KOPT-K1 (cell line): ENCODE results near the gene CIP2A.
"Not testable (repeated sequence)": the region's sequence is repeated elsewhere in the genome, so short reads cannot be mapped to it uniquely, and the experiment has no call there.

Source experiments
- H3K27ac ChIP-seq: fragments of 200-600 bp; sonication (generic); 2 replicates; pipeline ENCODE4 v1.5.1; 2016; ENCODE audit warnings: antibody characterized with exemption, mild to moderate bottlenecking, low read depth, low read length; ENCODE audit not compliant: poor library complexity, severe bottlenecking
- H3K36me3 ChIP-seq: fragments of 200-600 bp; sonication (generic); 2 replicates; pipeline ENCODE4 v1.5.1; 2017; ENCODE audit warnings: antibody characterized with exemption, mild to moderate bottlenecking, low read length, moderate library complexity; ENCODE audit not compliant: insufficient read depth
- H3K9me3 ChIP-seq: fragments of 200-600 bp; sonication (generic); 2 replicates; pipeline ENCODE4 v1.5.1; 2017; ENCODE audit warnings: antibody characterized with exemption, low read length, mild to moderate bottlenecking; ENCODE audit not compliant: insufficient read depth, poor library complexity, severe bottlenecking

Gene CIP2A

GRCh38 chr3:108589081-108589997 is at the start of gene CIP2A, which contains the start of gene DZIP3:
Gene CIP2A, minus strand, starts transcription at chr3:108589438. Its CDS starts 63 bp downstream, at chr3:108589375.
Gene DZIP3, plus strand, starts transcription at chr3:108589722. Its CDS starts 15,685 bp downstream, at chr3:108605407.
- H3K36me3 ChIP-seq, result peaks cover 28% of the 10 kb centered on the region
- H3K27ac ChIP-seq, result peak within 1 kb of the TSS; percentile 85
- H3K9me3 ChIP-seq, result no peaks in the 10 kb centered on the region

- no peak overlapping the region for H3K27ac ChIP-seq
- H3K36me3 ChIP-seq, result no peaks in the 10 kb centered on the region
- H3K9me3 ChIP-seq, result no peaks in the 10 kb centered on the region
Observed at GRCh38 chr3:108629974-108630373, 40.7 kb upstream of the CIP2A start.

GRCh38 chr3:108623504-108623903 is 34.3 kb upstream of the CIP2A start:
- Histone ChIP-seq H3K27ac (no peak overlapping the region), H3K9me3 (no peaks in the 10 kb centered on the region), H3K36me3 (peaks cover 5% of the 10 kb centered on the region; the same call in 1 of the 2 replicates)

- no peaks in the 10 kb centered on the region for H3K9me3 ChIP-seq
- H3K36me3 ChIP-seq, result peaks cover 5% of the 10 kb centered on the region; the same call in 1 of the 2 replicates
- no peak overlapping the region for H3K27ac ChIP-seq
Observed at GRCh38 chr3:108620250-108620649, 31.0 kb upstream of the CIP2A start.

GRCh38 chr3:108616090-108616489 is 26.9 kb upstream of the CIP2A start:
- not testable (repeated sequence) for H3K27ac ChIP-seq, H3K36me3 ChIP-seq, H3K9me3 ChIP-seq

- Histone ChIP-seq H3K36me3 (no peaks in the 10 kb centered on the region), H3K27ac (no peak overlapping the region), H3K9me3 (no peaks in the 10 kb centered on the region)
Observed at GRCh38 chr3:108610651-108611050, 21.4 kb upstream of the CIP2A start.

- Histone ChIP-seq H3K36me3 (no peaks in the 10 kb centered on the region), H3K9me3 (no peaks in the 10 kb centered on the region), H3K27ac (no peak overlapping the region)
Observed at GRCh38 chr3:108608750-108609149, 19.5 kb upstream of the CIP2A start.

- Histone ChIP-seq H3K27ac (no peak overlapping the region), H3K36me3 (no peaks in the 10 kb centered on the region), H3K9me3 (peaks cover 15% of the 10 kb centered on the region)
Observed at GRCh38 chr3:108605491-108605890, 16.3 kb upstream of the CIP2A start.

GRCh38 chr3:108605028-108605427 is 15.8 kb upstream of the CIP2A start:
- no peaks in the 10 kb centered on the region for H3K36me3 ChIP-seq
- no peak overlapping the region for H3K27ac ChIP-seq
- H3K9me3 ChIP-seq, result peaks cover 15% of the 10 kb centered on the region

- Histone ChIP-seq H3K9me3 (peaks cover 15% of the 10 kb centered on the region), H3K36me3 (no peaks in the 10 kb centered on the region), H3K27ac (peak overlapping the region; percentile 31)
Observed at GRCh38 chr3:108603691-108604090, 14.5 kb upstream of the CIP2A start.

- peaks cover 15% of the 10 kb centered on the region for H3K9me3 ChIP-seq
- H3K36me3 ChIP-seq, result no peaks in the 10 kb centered on the region
- H3K27ac ChIP-seq, result no peak overlapping the region
Observed at GRCh38 chr3:108602935-108603294, 13.7 kb upstream of the CIP2A start.

- H3K27ac ChIP-seq, result no peak overlapping the region
- H3K9me3 ChIP-seq, result peaks cover 15% of the 10 kb centered on the region
- H3K36me3 ChIP-seq, result no peaks in the 10 kb centered on the region
Observed at GRCh38 chr3:108602249-108602934, 13.2 kb upstream of the CIP2A start.

- Histone ChIP-seq H3K27ac (no peak overlapping the region), H3K36me3 (no peaks in the 10 kb centered on the region), H3K9me3 (peaks cover 15% of the 10 kb centered on the region)
Observed at GRCh38 chr3:108599677-108600409, 10.6 kb upstream of the CIP2A start.

- Histone ChIP-seq H3K27ac (no peak overlapping the region), H3K9me3 (peaks cover 15% of the 10 kb centered on the region), H3K36me3 (no peaks in the 10 kb centered on the region)
Observed at GRCh38 chr3:108598375-108598774, 9.1 kb upstream of the CIP2A start.

- no peaks in the 10 kb centered on the region for H3K36me3 ChIP-seq
- no peak overlapping the region for H3K27ac ChIP-seq
- no peaks in the 10 kb centered on the region for H3K9me3 ChIP-seq
Observed at GRCh38 chr3:108595321-108595720, 6.1 kb upstream of the CIP2A start.
